NCI-H460 (cell line): ENCODE data around the gene CRTC2. TPM values are rescaled to one million over a fixed set of nuclear protein-coding genes. Genes with fewer than 3 reads are reported as not detected.

ENCODE experiments used
- DNase-seq: peaks from one replicate; pipeline ENCODE4 v3.0.0-alpha.2; 2016; ENCODE audit warnings: low read depth; ENCODE audit errors: extremely low read depth
- total RNA-seq: library from RNA; depleted of rRNA; stranded (reverse); fragments of >200 nt; shearing (Covaris generic); gene quantifications from 2 replicates; pipeline ENCODE4 v1.2.3, GENCODE V29; 2014

Gene CRTC2
- total RNA-seq, 1 experiment from 2014 or later, result 18.2 TPM

GRCh38 chr1:153954826-153955225, 3.6 kb downstream of the CRTC2 start:
- DNase-seq, result no peak

- no peak for DNase-seq
These were observed 4.5 kb downstream of the CRTC2 start for GRCh38 chr1:153953859-153954365.

GRCh38 chr1:153951801-153952200, 6.6 kb downstream of the CRTC2 start:
- no peak for DNase-seq

GRCh38 chr1:153951183-153951582, 7.2 kb downstream of the CRTC2 start:
- DNase-seq, result no peak

GRCh38 chr1:153946622-153947241, 11.7 kb downstream of the CRTC2 start, which contains the start of gene DENND4B:
DENND4B (minus strand) TSS chr1:153946718; CDS start chr1:153944374, 2,344 bp downstream.
- DNase-seq, result peak; percentile 83

- DNase-seq, result no peak
These were observed 12.4 kb downstream of the CRTC2 start for GRCh38 chr1:153945795-153946621.

- no peak for DNase-seq
These were observed 13.1 kb downstream of the CRTC2 start for GRCh38 chr1:153945131-153945794.

GRCh38 chr1:153944827-153945117, 13.6 kb downstream of the CRTC2 start:
- DNase-seq, result no peak

GRCh38 chr1:153944005-153944826, 14.2 kb downstream of the CRTC2 start:
- no peak for DNase-seq

- DNase-seq, result no peak
These were observed 15.5 kb downstream of the CRTC2 start for GRCh38 chr1:153942766-153943549.

GRCh38 chr1:153941826-153942725, 16.3 kb downstream of the CRTC2 start:
- no peak for DNase-seq

- no peak for DNase-seq
These were observed 17.7 kb downstream of the CRTC2 start for GRCh38 chr1:153940756-153941155.

- no peak for DNase-seq
These were observed 18.9 kb downstream of the CRTC2 start for GRCh38 chr1:153939476-153939875.

GRCh38 chr1:153938996-153939395, 19.4 kb downstream of the CRTC2 start:
- no peak for DNase-seq

- DNase-seq, result no peak
These were observed 21.1 kb downstream of the CRTC2 start for GRCh38 chr1:153937331-153937730.

- no peak for DNase-seq
These were observed 22.2 kb downstream of the CRTC2 start for GRCh38 chr1:153936011-153936802.

GRCh38 chr1:153934746-153935145, 23.7 kb downstream of the CRTC2 start:
- DNase-seq, result no peak

GRCh38 chr1:153933955-153934354, 24.5 kb downstream of the CRTC2 start:
- no peak for DNase-seq
